Neuronal stem cell (in vitro differentiated cells): ENCODE data around the gene HNRNPH3.

Source experiments
- DNase-seq: peaks from one replicate; pipeline ENCODE4 v3.0.0-alpha.2; 2013; ENCODE audit warnings: low spot score
- H2AFZ ChIP-seq: one replicate; pipeline ENCODE4 v1.6.1; 2013; ENCODE audit warnings: mild to moderate bottlenecking, low read length, inconsistent platforms
- H2AK5ac ChIP-seq: 2 replicates; pipeline ENCODE4 v1.6.1; 2013; ENCODE audit warnings: low read depth, mild to moderate bottlenecking, inconsistent platforms, low read length, moderate library complexity, mixed read lengths
- H2BK120ac ChIP-seq: 2 replicates; pipeline ENCODE4 v1.6.1; 2013; ENCODE audit warnings: low read depth, mild to moderate bottlenecking, inconsistent platforms, low read length, moderate library complexity, mixed read lengths
- H2BK12ac ChIP-seq: one replicate; pipeline ENCODE4 v1.6.1; 2013; ENCODE audit warnings: low read length, inconsistent platforms
- H2BK15ac ChIP-seq: 2 replicates; pipeline ENCODE4 v1.6.1; 2013; ENCODE audit warnings: mild to moderate bottlenecking, low read length, inconsistent platforms, mixed read lengths
- H2BK5ac ChIP-seq: one replicate; pipeline ENCODE4 v1.6.1; 2013; ENCODE audit warnings: inconsistent platforms, mild to moderate bottlenecking, low read length, moderate library complexity
- H3K14ac ChIP-seq: one replicate; pipeline ENCODE4 v1.6.1; 2013; ENCODE audit warnings: low read length, inconsistent platforms
- H3K18ac ChIP-seq: 2 replicates; pipeline ENCODE4 v1.6.1; 2013; ENCODE audit warnings: low read length, inconsistent platforms
- H3K23ac ChIP-seq: 2 replicates; pipeline ENCODE4 v1.6.1; 2013; ENCODE audit warnings: low read depth, mild to moderate bottlenecking, mixed read lengths, low read length, inconsistent platforms; ENCODE audit not compliant: poor library complexity
- H3K27ac ChIP-seq: replicated peaks from 3 replicates; pipeline ENCODE4 v1.5.1; 2013; ENCODE audit warnings: low read length, inconsistent platforms
- H3K27me3 ChIP-seq, 3 experiments: 2 replicates each; pipeline ENCODE4 v1.6.1; 2013; ENCODE audit warnings: low read length in 3 of 3, mild to moderate bottlenecking in 2 of 3, inconsistent platforms in 1 of 3, low read depth in 1 of 3, mixed read lengths in 1 of 3, moderate library complexity in 1 of 3; ENCODE audit not compliant: control insufficient read depth in 3 of 3, insufficient read depth in 3 of 3
- H3K36me3 ChIP-seq, 2 donors: replicated peaks in 1 of 2; 2 replicates each; pipeline ENCODE4 v1.6.1; 2013; ENCODE audit warnings: low read length in 2 of 2; ENCODE audit not compliant: control insufficient read depth in 2 of 2, insufficient read depth in 2 of 2
- H3K4ac ChIP-seq: 2 replicates; pipeline ENCODE4 v1.6.1; 2013; ENCODE audit warnings: inconsistent platforms, mild to moderate bottlenecking, low read length, moderate library complexity
- H3K4me1 ChIP-seq, 2 donors: 1 replicate in 1 of 2; 2 replicates in 1 of 2; pipeline ENCODE4 v1.6.1; 2013; ENCODE audit warnings: low read length in 2 of 2, low read depth in 1 of 2; ENCODE audit not compliant: control insufficient read depth in 2 of 2, insufficient read depth in 1 of 2
- H3K4me2 ChIP-seq: one replicate; pipeline ENCODE4 v1.6.1; 2013; ENCODE audit warnings: mild to moderate bottlenecking, low read length, inconsistent platforms; ENCODE audit not compliant: insufficient read depth, poor library complexity, severe bottlenecking
- H3K4me3 ChIP-seq, 2 donors: 2 replicates each; pipeline ENCODE4 v1.5.1; 2013; ENCODE audit warnings: low read length in 2 of 2, mild to moderate bottlenecking in 2 of 2, inconsistent platforms in 1 of 2, moderate library complexity in 1 of 2
- H3K79me1 ChIP-seq: one replicate; pipeline ENCODE4 v1.6.1; 2013; ENCODE audit warnings: low read depth, mild to moderate bottlenecking, inconsistent platforms, low read length, moderate library complexity
- H3K9ac ChIP-seq: one replicate; pipeline ENCODE4 v1.6.1; 2013; ENCODE audit warnings: mild to moderate bottlenecking, low read depth, low read length, inconsistent platforms; ENCODE audit not compliant: poor library complexity
- H3K9me3 ChIP-seq, 2 donors: replicated peaks in 1 of 2; 2 replicates each; pipeline versions ENCODE3 to v1.6.1; 2013; ENCODE audit warnings: low read length in 2 of 2, mild to moderate bottlenecking in 2 of 2, inconsistent platforms in 1 of 2, low read depth in 1 of 2, mixed read lengths in 1 of 2, moderate library complexity in 1 of 2; ENCODE audit not compliant: control insufficient read depth in 2 of 2, insufficient read depth in 1 of 2
- H4K8ac ChIP-seq: one replicate; pipeline ENCODE4 v1.6.1; 2013; ENCODE audit warnings: low read depth, mild to moderate bottlenecking, inconsistent platforms, low read length, moderate library complexity
- H4K91ac ChIP-seq: one replicate; pipeline ENCODE4 v1.6.1; 2013; ENCODE audit warnings: low read length, low read depth, mild to moderate bottlenecking, inconsistent platforms; ENCODE audit not compliant: poor library complexity
- WGBS, 2 donors: extraction: QIAGEN DNeasy Blood & Tissue Kit; methylation state at CpG; one replicate each; pipeline ENCODE4 v1.1.7; 2013; ENCODE audit warnings: missing lambda C conversion rate in 2 of 2, mixed read lengths in 1 of 2; ENCODE audit not compliant: insufficient read length in 2 of 2, insufficient replicate concordance in 1 of 2; ENCODE audit errors: extremely low coverage in 2 of 2; 5-methylcytosine and 5-hydroxymethylcytosine counted together

HNRNPH3 gene

GRCh38 chr10:68302503-68302823 lies 29.4 kb upstream of the HNRNPH3 start:
- H2AK5ac ChIP-seq: no peak overlapping the region
- H3K4me2 ChIP-seq: no peak overlapping the region
- no peak overlapping the region for H2BK5ac ChIP-seq
- H3K23ac ChIP-seq: no peak overlapping the region
- H3K4me3 ChIP-seq: no peak overlapping the region
- no peaks in the 10 kb centered on the region for H3K27me3 ChIP-seq
- H3K79me1 ChIP-seq: no peaks in the 10 kb centered on the region
- no peak overlapping the region for H3K27ac ChIP-seq
- H2BK15ac ChIP-seq: no peak overlapping the region
- no peak overlapping the region for H4K8ac ChIP-seq
- no peak overlapping the region for H2AFZ ChIP-seq
- H2BK120ac ChIP-seq: no peak overlapping the region
- no peak for DNase-seq
- H3K9ac ChIP-seq: no peak overlapping the region
- no peak overlapping the region for H2BK12ac ChIP-seq
- no peak overlapping the region for H4K91ac ChIP-seq
- no peaks in the 10 kb centered on the region for H3K36me3 ChIP-seq
- no peaks in the 10 kb centered on the region for H3K9me3 ChIP-seq
- H3K18ac ChIP-seq: no peak overlapping the region
- no CpG with 5 or more reads among the region's 2 CpGs for WGBS, 2 donors
- H3K14ac ChIP-seq: no peak overlapping the region
- H3K4me1 ChIP-seq: no peaks in the 10 kb centered on the region
- no peak overlapping the region for H3K4ac ChIP-seq

GRCh38 chr10:68302871-68303270 lies 29.0 kb upstream of the HNRNPH3 start:
- H3K9me3 ChIP-seq: no peaks in the 10 kb centered on the region
- no peak overlapping the region for H2AK5ac ChIP-seq
- no peak for DNase-seq
- WGBS, 2 donors: no CpG with 5 or more reads among the region's 5 CpGs
- H3K4me2 ChIP-seq: no peak overlapping the region
- no peaks in the 10 kb centered on the region for H3K36me3 ChIP-seq
- no peak overlapping the region for H2BK15ac ChIP-seq
- H3K4me1 ChIP-seq: no peaks in the 10 kb centered on the region
- H3K27ac ChIP-seq: no peak overlapping the region
- no peaks in the 10 kb centered on the region for H3K79me1 ChIP-seq
- H2AFZ ChIP-seq: no peak overlapping the region
- H3K9ac ChIP-seq: no peak overlapping the region
- no peak overlapping the region for H3K4ac ChIP-seq
- no peak overlapping the region for H3K14ac ChIP-seq
- no peak overlapping the region for H2BK120ac ChIP-seq
- no peak overlapping the region for H4K8ac ChIP-seq
- no peak overlapping the region for H3K4me3 ChIP-seq
- H2BK5ac ChIP-seq: no peak overlapping the region
- no peak overlapping the region for H3K23ac ChIP-seq
- no peak overlapping the region for H4K91ac ChIP-seq
- H3K27me3 ChIP-seq: no peaks in the 10 kb centered on the region
- no peak overlapping the region for H3K18ac ChIP-seq
- no peak overlapping the region for H2BK12ac ChIP-seq

- Histone ChIP-seq H3K4me2 (no peak overlapping the region), H2BK5ac (no peak overlapping the region), H4K91ac (no peak overlapping the region), H3K9ac (no peak overlapping the region), H3K4ac (no peak overlapping the region), H3K9me3 (no peaks in the 10 kb centered on the region), H3K18ac (no peak overlapping the region), H3K27ac (no peak overlapping the region), H3K4me1 (no peaks in the 10 kb centered on the region), H3K4me3 (no peak overlapping the region), H2BK12ac (no peak overlapping the region), H2BK15ac (no peak overlapping the region), H4K8ac (no peak overlapping the region), H3K79me1 (no peaks in the 10 kb centered on the region), H3K27me3 (no peaks in the 10 kb centered on the region), H3K23ac (no peak overlapping the region), H3K36me3 (no peaks in the 10 kb centered on the region), H3K14ac (no peak overlapping the region), H2AFZ (no peak overlapping the region), H2BK120ac (no peak overlapping the region), H2AK5ac (no peak overlapping the region)
- DNase-seq: no peak
- WGBS, 2 donors: no CpG with 5 or more reads among the region's 7 CpGs
These were observed 27.9 kb upstream of the HNRNPH3 start for GRCh38 chr10:68303849-68304412.

GRCh38 chr10:68305854-68306253 lies 26.0 kb upstream of the HNRNPH3 start:
- Histone ChIP-seq H3K9ac (no peak overlapping the region), H3K4me3 (no peak overlapping the region)
- no CpG with 5 or more reads among the region's 1 CpG for WGBS, 2 donors

More at GRCh38 chr10:68305854-68306253, 26.0 kb upstream of the HNRNPH3 start:
- Histone ChIP-seq H3K27me3 (no peaks in the 10 kb centered on the region), H2AK5ac (no peak overlapping the region), H3K18ac (no peak overlapping the region), H3K14ac (no peak overlapping the region), H4K8ac (no peak overlapping the region), H3K9me3 (no peaks in the 10 kb centered on the region), H3K4ac (no peak overlapping the region), H3K4me1 (no peaks in the 10 kb centered on the region), H2BK5ac (no peak overlapping the region), H3K27ac (no peak overlapping the region), H3K23ac (no peak overlapping the region), H2AFZ (no peak overlapping the region), H2BK12ac (no peak overlapping the region), H2BK120ac (no peak overlapping the region), H2BK15ac (no peak overlapping the region), H3K36me3 (no peaks in the 10 kb centered on the region), H3K4me2 (no peak overlapping the region), H4K91ac (no peak overlapping the region), H3K79me1 (no peaks in the 10 kb centered on the region)
- no peak for DNase-seq
